Measurements from ENCODE around the gene PRR5L.

GRCh38 chr11:36452236-36452940 is 156.3 kb downstream of the PRR5L start:
- no peak for TF ChIP-seq CTCF (IDR thresholded peaks at IDR 0.05)
- no peak for TF ChIP-seq EZH2 (IDR thresholded peaks at IDR 0.05; ENCODE audit: borderline replicate concordance, insufficient read depth, low read depth, low read length, poor library complexity, severe bottlenecking)
